HL-60 (cell line): ENCODE data around the gene AIFM3.

Experiments
- GABPA ChIP-seq: IDR thresholded peaks from 2 replicates; pipeline ENCODE4 v1.6.1; 2012; ENCODE audit warnings: low read depth
- SPI1 ChIP-seq: IDR thresholded peaks from 2 replicates; pipeline ENCODE4 v1.6.1; 2012; ENCODE audit warnings: low read depth, mild to moderate bottlenecking, borderline replicate concordance
- TF ChIP-seq, protein P1 (sequence below): IDR thresholded peaks from one replicate; pipeline ENCODE4 v1.5.1; 2011; ENCODE audit warnings: low read length, control low read depth, inconsistent platforms; ENCODE audit not compliant: insufficient read depth

DNA sequence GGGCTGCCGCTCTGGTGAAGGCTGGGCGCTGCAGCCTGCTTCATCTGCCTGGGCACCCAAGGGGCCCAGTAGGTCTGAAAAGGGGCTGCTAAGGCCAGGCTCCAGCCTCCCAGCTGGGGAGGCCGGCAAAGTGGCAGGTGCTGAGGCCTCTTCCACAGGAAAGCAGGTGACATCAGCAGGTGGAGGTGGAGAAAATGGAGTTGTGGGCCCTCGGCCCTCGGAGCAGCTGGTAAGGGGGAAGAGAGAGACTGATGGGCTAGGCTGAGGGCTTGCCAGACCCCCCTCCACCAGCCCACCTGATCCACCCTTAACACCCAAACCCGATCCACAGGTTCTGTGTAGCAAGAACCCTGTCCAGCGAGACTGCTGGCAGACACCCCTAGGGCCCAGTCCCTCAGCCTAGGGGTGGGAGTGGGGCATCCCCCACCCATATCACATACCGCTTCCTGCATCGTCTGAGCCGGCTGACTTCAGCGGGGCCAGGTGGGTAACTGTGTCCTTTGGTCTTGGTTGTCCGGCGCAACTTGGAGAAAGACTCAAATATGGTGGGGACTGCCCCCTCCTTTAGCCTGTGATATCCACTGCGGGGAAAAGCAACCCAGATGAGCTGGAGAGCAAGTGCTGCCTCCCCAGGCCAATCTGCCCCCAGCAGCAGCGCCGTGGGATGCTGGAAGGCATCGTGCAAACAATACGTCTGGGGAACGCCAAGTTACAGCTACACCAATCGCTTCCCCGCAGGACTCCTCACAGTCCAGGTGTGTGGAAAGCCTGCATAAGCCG lies 33.3 kb downstream of the AIFM3 start:
- TF ChIP-seq, protein P1, sequence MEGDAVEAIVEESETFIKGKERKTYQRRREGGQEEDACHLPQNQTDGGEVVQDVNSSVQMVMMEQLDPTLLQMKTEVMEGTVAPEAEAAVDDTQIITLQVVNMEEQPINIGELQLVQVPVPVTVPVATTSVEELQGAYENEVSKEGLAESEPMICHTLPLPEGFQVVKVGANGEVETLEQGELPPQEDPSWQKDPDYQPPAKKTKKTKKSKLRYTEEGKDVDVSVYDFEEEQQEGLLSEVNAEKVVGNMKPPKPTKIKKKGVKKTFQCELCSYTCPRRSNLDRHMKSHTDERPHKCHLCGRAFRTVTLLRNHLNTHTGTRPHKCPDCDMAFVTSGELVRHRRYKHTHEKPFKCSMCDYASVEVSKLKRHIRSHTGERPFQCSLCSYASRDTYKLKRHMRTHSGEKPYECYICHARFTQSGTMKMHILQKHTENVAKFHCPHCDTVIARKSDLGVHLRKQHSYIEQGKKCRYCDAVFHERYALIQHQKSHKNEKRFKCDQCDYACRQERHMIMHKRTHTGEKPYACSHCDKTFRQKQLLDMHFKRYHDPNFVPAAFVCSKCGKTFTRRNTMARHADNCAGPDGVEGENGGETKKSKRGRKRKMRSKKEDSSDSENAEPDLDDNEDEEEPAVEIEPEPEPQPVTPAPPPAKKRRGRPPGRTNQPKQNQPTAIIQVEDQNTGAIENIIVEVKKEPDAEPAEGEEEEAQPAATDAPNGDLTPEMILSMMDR: no peak
- TF ChIP-seq GABPA (no peak), SPI1 (no peak)
